Stimulated activated CD8-positive, alpha-beta memory T cell treated with anti-CD3 and anti-CD28 coated beads, Interleukin-4, amount 100 ng/mL, for 24 hours (primary cell): Measurements from ENCODE around the gene COX5A.
A peak's percentile ranks its signal among the peaks of the same experiment; 100 is the strongest.
"Not testable (repeated sequence)": the region's sequence is repeated elsewhere in the genome, so short reads cannot be mapped to it uniquely, and the experiment has no call there.

Experiments
- DNase-seq: peaks from one replicate; pipeline ENCODE4 v3.0.0-alpha.2; 2020; ENCODE audit warnings: low read depth

The COX5A gene

DNA sequence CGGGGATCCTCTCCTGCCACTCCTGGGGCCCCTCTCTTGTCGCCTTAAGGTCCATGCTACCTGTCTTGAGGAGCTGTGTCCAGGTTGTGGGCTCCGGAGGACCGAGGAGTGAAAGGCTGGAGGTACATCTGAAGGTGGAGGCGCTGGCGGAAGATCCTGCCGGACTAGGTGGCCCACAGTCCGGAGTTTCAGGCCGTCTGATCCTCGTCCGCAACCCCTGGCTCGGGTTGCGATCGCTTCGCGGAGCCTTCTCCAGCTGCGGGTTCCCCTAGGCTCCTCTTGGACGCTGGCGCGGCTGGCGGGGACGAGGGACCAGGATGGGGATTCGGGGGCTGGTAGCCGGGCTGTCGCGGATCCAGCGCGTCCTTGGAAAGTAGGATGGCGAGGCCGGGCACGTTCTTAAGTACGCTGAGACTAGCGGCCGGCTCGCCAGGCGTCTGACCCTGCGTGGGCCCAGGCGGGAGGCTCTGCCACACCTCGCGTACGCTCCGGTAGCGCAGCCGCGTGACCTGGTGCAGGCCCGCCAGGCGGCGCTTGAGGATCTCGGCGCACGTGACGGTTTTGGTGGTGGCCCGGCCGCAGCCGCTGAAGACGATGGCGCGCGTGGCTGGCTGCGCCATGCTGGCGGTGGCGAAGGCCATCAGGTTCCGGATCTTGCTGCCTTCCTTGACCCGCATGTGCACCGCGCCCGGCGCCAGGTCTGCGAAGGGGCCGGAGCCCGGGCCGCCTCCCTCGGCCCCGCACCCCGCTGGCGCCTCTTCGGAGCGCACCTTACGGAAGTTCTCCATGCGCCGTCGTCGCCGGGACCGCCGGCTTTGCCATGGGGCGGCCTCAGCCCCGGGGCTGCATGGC is 18.1 kb upstream of the COX5A start:
- peak; percentile 58 for DNase-seq

DNA sequence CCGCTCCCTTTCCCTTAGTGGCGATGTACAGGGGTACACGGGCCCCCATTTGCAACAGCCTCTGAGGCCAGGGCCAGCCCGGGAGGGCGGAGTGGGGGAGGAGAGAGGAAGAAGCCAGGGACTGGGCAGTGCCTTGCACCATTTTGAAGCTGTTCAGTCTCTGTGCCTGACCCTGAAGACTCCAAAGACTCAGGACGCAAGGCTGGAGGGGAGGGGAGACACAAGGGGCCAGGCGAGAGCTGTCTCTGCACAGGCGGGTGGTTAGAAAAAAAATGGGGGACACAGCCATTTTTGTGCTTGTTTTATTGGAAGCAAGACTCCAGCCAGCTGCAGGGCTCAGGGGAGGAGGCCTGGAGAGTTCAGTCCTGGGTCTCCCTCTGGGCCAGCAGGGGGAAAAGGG is 17.1 kb upstream of the COX5A start:
- DNase-seq, result no peak

DNA sequence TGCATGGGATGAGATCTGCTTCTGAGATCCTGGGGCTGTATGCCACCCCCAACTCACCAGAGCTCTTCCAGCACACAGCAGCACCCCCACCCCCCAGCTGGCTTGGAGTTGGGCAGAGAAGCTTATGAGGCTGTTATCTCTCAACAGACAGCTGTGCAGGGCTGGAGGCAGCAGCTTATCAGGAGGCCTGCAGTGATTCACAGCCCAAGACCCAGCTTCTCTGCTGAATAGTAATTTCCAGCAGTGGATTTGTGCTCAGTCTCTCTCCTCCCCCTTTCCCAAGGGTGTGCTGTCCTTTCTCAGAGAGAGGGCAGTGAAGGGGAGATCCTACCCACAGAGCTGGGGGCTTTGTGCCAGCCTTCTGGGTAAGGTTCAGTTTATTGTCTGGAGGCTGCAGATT is 16.6 kb upstream of the COX5A start:
- no peak for DNase-seq

- no peak for DNase-seq
These were observed 13.1 kb upstream of the COX5A start for GRCh38 chr15:74951006-74951405.

- DNase-seq, result peak; percentile 67
These were observed 12.4 kb upstream of the COX5A start for GRCh38 chr15:74950078-74950908.

DNA sequence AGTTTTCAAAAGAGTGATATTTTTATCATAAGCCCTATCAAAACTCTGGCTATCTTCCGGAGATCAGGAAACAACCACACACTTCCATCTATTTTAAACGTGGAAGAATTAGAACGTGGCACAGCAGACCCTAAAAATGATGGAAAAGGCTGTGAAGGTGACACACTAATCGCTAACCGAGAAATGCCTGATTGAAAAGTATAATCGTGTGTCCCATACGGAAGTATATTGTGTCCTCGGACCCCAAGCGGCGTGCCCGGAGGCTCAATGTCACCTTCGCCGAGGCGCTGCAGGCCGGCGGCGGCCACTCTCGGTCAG is 642 bp downstream of the COX5A start:
- no peak for DNase-seq

DNA sequence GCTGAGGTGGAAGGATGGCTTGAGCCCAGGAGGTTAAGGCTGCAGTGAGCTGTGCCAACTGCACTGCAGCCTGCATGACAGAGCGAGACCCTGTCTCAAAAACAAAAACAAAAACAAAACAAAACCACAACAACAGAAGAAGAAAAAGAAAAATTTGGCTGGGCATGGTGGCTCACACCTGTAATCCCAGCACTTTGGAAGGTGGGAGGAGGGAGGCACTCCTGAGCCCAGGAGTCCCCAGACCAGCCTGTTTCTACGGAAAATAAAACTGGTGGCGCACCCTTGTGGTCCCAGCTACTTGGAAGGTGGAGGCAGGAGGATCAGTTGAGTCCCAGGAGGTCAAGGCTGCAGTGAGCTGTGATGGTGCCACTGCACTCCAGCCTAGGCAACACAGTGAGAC is 2.7 kb downstream of the COX5A start:
- not testable (repeated sequence) for DNase-seq

DNA sequence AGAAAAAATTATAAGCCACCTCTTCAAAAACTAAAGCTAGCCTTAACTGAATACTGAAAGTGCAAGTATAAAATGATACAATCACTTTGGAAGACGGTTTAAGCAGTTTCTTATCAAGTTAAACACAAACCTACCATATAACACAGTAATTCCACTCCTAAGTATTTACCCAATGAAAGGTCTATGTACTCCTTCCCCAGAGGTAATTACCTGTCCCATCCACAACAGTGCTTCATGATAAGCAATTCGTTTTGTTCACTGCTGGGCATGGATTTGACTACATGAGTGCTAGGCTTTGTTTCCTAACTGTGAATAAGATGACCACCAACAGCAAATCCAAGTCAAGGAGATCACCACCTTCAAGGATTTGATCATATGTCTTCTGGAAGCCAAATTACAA is 4.3 kb downstream of the COX5A start:
- DNase-seq, result no peak

DNA sequence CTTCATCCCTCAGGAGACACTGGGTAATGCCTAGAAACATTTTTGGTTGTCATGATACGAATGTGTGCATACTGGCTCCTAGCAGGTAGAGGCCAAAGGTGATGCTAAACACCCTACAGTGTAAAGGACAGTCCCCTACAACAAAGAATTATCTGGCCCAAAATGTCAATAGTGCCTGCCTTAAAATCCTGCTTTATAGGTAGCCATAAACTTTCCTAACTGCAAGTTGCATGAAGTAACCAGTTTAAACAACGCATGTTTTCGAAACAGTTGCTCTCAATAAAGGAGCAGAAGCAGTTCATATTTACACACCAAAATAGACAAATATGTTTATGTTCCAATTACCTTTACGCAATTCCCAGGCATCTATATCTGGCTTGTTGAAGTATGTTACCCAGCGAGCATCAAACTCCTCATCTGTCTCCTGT is 9.1 kb downstream of the COX5A start:
- DNase-seq, result no peak

DNA sequence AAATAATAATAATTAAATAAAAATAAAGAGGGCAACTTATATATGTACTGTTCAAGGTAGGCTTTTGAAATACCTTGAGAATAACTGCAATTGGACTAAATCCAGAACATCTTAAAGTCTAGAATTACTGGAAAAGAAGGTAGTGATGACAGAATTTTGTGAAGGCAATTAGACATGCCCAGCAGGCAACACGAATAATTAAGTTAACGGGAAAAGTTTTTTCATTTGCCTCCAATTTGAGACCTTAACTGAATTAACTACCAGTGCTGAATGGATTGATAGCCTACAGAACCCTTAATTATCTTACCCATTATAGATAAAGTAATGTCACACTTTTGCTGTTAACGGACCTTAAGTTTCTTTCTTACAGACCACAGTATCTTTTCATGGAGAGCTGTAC is 13.3 kb downstream of the COX5A start:
- no peak for DNase-seq

DNA sequence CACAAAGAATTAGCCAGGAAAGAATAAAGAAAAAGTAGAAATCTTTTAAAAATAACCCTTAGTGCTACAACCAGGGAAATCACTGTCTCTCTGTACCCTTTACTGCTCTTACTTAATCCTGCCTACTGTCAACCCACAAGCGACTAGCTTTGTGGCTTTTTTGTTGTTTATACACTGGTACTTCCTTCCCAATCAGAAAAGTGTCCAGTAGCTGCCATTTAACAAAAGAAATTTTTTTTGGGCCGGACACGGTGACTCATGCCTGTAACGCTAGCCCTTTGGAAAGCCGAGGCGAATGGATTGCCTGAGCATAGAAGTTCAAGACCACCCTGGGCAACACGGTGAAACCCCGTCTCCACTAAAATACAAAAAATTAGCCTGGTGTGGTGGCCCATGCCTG is 17.4 kb downstream of the COX5A start:
- no peak for DNase-seq

- no peak for DNase-seq
These were observed 20.2 kb downstream of the COX5A start for GRCh38 chr15:74917676-74918075.

GRCh38 chr15:74913799-74914198 is 24.1 kb downstream of the COX5A start:
- DNase-seq, result not testable (repeated sequence)

DNA sequence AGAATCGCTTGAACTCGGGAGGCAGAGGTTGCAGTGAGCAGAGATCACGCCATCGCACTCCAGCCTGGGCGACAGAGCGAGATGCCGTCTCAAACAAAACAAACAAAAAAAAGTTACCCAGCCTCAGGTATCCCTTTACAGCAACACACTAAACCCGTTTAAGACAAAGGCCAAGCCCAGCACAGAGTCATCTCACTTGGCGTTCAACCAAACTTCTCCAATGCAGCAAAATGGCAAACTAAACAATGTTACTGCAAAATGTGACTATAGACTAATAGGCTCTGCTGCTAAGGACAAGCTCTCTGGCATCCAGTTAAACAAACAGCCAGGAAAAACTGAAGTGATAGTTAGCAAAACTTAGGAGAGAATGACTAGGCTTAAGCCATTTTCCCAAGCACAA is 24.8 kb downstream of the COX5A start:
- DNase-seq, result no peak

- no peak for DNase-seq
These were observed 29.2 kb downstream of the COX5A start for GRCh38 chr15:74908635-74909034.

DNA sequence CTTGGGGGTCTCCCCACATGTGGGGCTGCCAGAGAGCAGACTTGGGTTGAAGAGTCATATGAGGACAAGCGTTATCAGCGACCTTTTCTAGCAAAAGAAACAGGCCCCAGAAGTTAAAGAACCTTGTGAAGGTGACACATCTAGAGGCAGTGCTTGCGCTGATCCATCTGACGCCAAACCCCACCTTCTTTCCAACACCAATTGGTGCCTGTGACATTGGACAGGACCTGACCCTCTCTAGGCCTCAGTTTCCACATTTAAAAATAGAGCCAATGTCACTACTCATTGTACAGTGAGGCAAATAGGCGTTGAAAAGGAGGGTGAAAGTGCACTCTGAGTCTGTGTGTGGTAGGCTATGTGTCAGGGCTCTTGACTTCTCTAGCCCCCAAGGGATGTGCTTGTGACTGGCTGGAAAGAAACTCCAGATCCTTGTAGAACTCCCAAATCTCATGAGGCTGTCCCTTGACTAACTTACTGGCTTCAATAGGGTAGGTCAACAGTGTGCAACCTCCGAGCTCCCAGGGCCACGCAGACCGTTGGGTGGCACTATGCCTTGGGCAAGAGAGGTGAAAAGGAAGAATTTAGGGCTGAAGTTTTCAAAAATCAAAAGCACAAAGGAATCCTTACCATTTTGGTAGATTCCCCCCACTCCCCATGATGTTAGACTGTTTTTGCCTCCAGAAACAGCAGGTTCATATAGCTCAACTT is 30.6 kb downstream of the COX5A start:
- no peak for DNase-seq

DNA sequence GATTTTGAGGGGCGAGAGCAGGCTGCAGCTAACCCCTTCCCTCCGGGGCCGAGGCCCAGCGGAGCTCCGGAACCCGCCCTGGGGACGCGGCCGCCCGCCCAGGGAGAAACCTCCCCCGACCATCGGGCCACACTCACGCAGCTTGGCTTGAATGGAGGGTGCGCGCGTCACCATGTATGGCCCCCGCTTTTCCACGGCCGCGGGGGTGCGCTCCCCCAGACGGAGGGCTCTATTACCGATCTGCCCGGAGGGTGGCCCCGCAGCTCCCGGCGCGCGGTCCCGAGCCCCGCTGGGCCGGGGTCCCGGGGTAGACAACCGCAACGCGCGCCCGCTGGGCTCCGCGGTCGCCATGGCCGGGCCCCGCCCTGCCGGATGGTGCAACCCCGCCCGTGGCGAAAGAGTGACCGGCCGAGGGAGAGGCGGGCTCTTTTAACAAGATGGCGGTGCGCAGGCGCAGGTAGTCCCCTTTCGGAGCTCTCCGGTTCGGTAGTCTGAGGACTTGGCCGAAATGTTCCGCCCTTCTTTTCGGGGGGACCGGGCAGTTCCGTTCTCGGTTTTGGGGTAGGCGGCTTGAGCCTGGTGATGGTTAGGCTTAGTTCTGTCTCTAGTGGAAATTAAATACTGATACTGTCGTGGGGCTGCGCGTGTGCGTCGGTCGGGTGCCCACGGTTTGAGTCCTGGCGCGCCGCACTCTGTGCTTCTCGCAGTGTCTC is 31.3 kb downstream of the COX5A start, which contains the start of gene FAM219B:
Gene FAM219B (minus strand): TSS at position 402 of the 713 bp plus-strand sequence. CDS start 51 bp downstream, at position 351.
- peak; percentile 72 for DNase-seq

DNA sequence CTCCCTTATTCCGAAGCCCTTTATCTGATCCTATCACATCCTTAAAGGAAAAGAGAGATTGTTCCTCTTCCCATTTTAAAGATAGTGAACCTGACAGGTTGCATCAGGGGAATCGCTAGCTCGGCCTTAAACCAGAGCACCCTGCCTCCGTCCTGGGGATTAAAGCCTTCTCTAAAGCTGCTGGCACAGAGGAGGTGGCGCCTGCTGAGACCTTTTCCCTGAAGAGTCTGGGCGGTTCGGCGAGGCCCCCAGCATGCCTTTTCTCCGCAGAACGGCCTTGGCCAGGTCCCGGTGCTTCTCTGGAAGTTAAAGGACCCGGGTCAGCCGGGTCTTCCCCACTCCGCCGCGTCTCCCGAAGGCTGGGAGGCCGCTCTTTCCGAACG is 31.8 kb downstream of the COX5A start:
- DNase-seq, result no peak

- DNase-seq, result no peak
These were observed 33.6 kb downstream of the COX5A start for GRCh38 chr15:74904190-74904805.

DNA sequence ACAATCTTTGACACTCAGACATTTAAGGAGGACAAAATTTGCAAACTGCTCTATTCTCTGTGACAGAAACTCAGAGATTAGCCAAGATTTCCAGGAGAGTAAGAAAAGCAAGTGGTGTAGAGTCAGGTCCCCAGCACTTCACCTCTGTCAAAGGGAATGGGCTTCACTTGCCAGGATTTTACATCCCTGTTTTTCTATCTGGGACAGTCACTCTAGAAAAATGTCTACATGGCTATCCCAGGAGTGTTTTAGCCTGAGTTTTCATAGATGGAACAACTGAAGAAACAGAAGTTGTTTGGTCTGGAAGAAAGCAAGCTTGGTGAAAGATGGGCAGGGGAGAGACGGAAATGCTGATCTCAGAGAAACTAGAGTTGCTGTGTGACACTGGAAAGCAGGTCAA is 34.2 kb downstream of the COX5A start:
- DNase-seq, result no peak

DNA sequence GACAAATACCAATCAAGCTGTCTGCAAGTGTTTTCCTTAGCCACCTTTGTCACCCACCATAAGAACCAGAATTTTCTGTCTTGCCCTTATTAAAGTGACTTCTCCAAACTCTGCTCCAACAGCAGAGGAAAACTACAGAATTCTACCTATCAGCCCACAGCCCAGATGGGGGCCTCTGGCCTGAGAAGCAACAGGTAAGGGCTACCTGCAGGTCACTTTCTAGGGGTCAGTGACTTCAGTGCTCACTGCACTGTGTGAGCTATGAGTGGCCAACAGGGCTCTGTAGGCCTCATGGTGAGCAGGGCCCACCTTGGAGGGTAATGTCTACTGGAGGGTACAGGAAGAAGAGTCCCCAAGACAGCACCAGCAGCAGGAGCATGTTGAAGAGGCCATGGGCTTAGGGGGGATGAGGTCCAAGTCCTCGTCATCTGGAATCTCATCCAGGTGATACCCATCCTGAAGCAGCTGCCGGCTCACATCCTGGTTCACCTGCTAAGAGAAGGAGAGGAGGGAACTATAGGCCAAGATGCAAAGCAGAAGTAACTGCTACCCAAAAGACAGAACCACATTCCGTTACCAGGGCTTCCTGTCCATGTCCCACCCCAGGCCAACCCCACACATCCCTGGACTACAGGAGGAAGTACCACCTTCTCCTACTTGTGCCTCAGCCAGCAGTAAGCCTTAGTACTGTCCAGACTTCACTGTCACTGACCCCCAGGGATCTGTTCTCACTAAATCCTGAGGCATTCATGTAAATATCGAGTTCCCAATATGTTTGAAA is 35.4 kb downstream of the COX5A start:
- no peak for DNase-seq
